Fibroblast of the aortic adventitia (primary cell): ENCODE data around the gene SLC22A7. TPM values are rescaled to one million over a fixed set of nuclear protein-coding genes. Genes with fewer than 3 reads are reported as not detected.

Experiments used
- DNase-seq: peaks from one replicate; pipeline ENCODE4 v3.0.0-alpha.2; 2010; ENCODE audit warnings: low read depth
- H3K4me3 ChIP-seq: 2 replicates; pipeline ENCODE4 v1.5.1; 2011; ENCODE audit warnings: low read depth, mild to moderate bottlenecking, control low read depth, low read length, moderate library complexity
- CTCF ChIP-seq: IDR thresholded peaks from 2 replicates; pipeline ENCODE4 v1.5.1; 2011; ENCODE audit warnings: mild to moderate bottlenecking, low read length, control low read depth, inconsistent platforms; ENCODE audit not compliant: insufficient read depth
- total RNA-seq: library from RNA; depleted of rRNA; stranded (reverse); fragments of >200 nt; gene quantifications from 2 replicates; pipeline ENCODE4 v1.2.3, GENCODE V29; 2012; ENCODE audit warnings: low replicate concordance

SLC22A7 gene
- total RNA-seq = not detected in 2 replicates

- DNase-seq = peak; percentile 29
- H3K4me3 ChIP-seq = no peak within 1 kb of the TSS
- TF ChIP-seq CTCF = no peak
Measured at GRCh38 chr6:43297644-43298564, at the start of gene SLC22A7. Gene SLC22A7 (plus strand): TSS chr6:43298260. CDS start chr6:43298359, 99 bp downstream.

- H3K4me3 ChIP-seq = no peak overlapping the region
- no peak for DNase-seq
- no peak for TF ChIP-seq CTCF
Measured at GRCh38 chr6:43248791-43249190, 49.3 kb upstream of the SLC22A7 start.

- no peak for TF ChIP-seq CTCF
- DNase-seq = no peak
- H3K4me3 ChIP-seq = no peak overlapping the region
Measured at GRCh38 chr6:43250992-43251373, 47.1 kb upstream of the SLC22A7 start.

GRCh38 chr6:43253401-43253800 is 44.7 kb upstream of the SLC22A7 start:
- no peak for DNase-seq
- no peak for TF ChIP-seq CTCF
- no peak overlapping the region for H3K4me3 ChIP-seq

GRCh38 chr6:43254138-43254817 is 43.8 kb upstream of the SLC22A7 start:
- no peak for TF ChIP-seq CTCF
- no peak for DNase-seq

GRCh38 chr6:43254846-43255245 is 43.2 kb upstream of the SLC22A7 start:
- no peak overlapping the region for H3K4me3 ChIP-seq
- no peak for DNase-seq
- TF ChIP-seq CTCF = no peak

More at GRCh38 chr6:43254138-43254817, 43.8 kb upstream of the SLC22A7 start:
- H3K4me3 ChIP-seq = no peak overlapping the region
